ENCODE results near the gene MMEL1. TPM values are rescaled to one million over a fixed set of nuclear protein-coding genes. Genes with fewer than 3 reads are reported as not detected.

Gene MMEL1
- total and polyA plus RNA-seq, 12 donors: 0.17 to 3.9 (median 0.67) TPM; not detected in 7

DNA sequence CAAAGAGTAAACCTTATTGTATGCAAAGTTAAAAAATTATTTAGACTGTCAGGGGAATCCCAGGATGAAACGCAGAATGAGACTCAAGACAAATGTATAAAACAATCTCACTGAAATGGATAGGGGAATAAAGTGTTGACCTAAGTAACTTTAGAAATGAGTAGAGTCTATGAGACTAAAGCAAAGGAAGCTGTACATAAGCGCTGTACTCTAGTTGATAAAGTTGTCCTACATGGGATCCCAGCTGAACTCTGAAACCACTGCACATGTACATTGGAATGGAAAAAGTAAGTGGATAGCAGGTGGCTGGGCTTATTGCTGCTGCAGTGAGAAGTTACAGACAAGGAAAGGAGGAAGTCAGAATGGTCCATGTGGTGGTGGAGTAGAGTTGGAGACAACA, 18.7 kb downstream of the MMEL1 start:
- TF ChIP-seq CTCF (IDR thresholded peaks at IDR 0.05): no peak
- no peak for DNase-seq
- 88 to 93% methylated on average over 2 of the region's 2 CpGs for WGBS, 2 donors
- peaks cover 0 to 4% (median 0%) of the 10 kb centered on the region in 9 donors for H3K4me1 ChIP-seq
- H3K27me3 ChIP-seq: peaks cover 0 to 53% (median 11%) of the 10 kb centered on the region in 7 donors
- H3K27ac ChIP-seq: no peak overlapping the region
- intact Hi-C loops (cut with DNase I): loop anchor here in 1 of 10 donors (10.0 kb wide), 1 partner anchor 169 kb away; no protein-coding TSS in a partner anchor
- no peaks in the 10 kb centered on the region for H3K36me3 ChIP-seq
- peaks cover 0 to 38% (median 9%) of the 10 kb centered on the region in 11 donors for H3K9me3 ChIP-seq
- no peak for ATAC-seq
- no peak overlapping the region for H3K4me3 ChIP-seq

GRCh38 chr1:2612591-2613365, 20.0 kb downstream of the MMEL1 start:
- Histone ChIP-seq H3K4me3 (no peak overlapping the region), H3K4me1 (peaks cover 0 to 5% (median 1%) of the 10 kb centered on the region in 9 donors), H3K36me3 (no peaks in the 10 kb centered on the region), H3K27ac (no peak overlapping the region), H3K9me3 (peaks cover 0 to 38% (median 9%) of the 10 kb centered on the region in 11 donors), H3K27me3 (peaks cover 0 to 48% (median 11%) of the 10 kb centered on the region in 7 donors)
- WGBS, 2 donors: 82% methylated on average over 11 of the region's 11 CpGs
- TF ChIP-seq CTCF (IDR thresholded peaks at IDR 0.05): no peak
- intact Hi-C loops (cut with DNase I): loop anchor here in 1 of 10 donors (10.0 kb wide), 1 partner anchor 168 kb away; no protein-coding TSS in a partner anchor
- ATAC-seq (no peak), DNase-seq (no peak)

DNA sequence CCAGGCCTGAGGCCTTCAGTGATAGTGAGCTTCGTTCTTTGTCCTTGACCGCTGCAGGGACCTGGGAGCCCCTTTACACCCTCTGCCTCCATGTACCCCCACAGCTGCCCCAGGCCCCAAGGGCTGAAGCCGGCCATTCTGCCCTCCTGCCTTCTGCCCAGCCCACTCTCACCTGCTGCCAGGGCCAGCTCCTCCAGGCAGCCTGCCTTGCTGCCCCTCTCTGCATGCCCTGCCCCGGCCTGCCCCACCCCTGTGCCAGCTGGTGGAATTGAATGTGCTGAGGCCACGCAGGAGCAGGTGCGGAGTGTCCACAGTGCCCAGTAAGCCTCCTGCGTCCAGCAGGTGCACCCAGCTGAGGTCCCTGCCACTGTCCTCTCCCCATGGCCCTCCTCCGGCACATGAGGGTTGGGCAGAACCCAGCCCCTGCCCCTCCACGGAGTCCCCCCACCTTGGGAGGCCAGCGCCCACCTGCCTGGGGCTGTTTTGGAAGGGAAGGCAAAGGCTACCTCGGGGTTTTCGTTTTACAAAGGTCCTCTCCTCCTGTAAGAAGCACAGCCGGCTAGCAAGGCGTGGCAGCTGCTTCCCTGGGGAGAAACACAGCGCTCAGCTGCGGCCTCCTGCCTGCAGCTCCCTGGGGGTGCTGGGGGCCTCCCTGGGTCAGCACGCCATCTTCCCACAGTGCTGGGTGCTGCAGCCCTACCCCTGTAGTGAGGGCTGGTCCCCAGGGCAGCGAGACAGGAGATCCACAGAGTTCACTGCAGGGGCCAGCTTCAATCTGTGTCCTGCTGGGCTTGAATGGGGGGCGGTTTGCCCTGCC, 21.0 kb downstream of the MMEL1 start:
- intact Hi-C loops (cut with DNase I): loop anchor here in 1 of 10 donors (10.0 kb wide), 1 partner anchor 167 kb away; no protein-coding TSS in a partner anchor
- DNase-seq: no peak

More for the DNA sequence above, 21.0 kb downstream of the MMEL1 start:
- peaks cover 0 to 15% (median 5%) of the 10 kb centered on the region in 9 donors for H3K4me1 ChIP-seq
- peaks cover 0 to 47% (median 11%) of the 10 kb centered on the region in 7 donors for H3K27me3 ChIP-seq
- H3K27ac ChIP-seq: no peak overlapping the region
- no peaks in the 10 kb centered on the region for H3K36me3 ChIP-seq
- peaks cover 0 to 38% (median 9%) of the 10 kb centered on the region in 11 donors for H3K9me3 ChIP-seq
- 78 to 83% methylated on average over 17 to 19 of the region's 19 CpGs for WGBS, 2 donors
- ATAC-seq: no peak
- no peak for TF ChIP-seq CTCF (IDR thresholded peaks at IDR 0.05)
- H3K4me3 ChIP-seq: no peak overlapping the region

Measured in heart right ventricle (tissue), 16 donors.